GM12864 (cell line): ENCODE results near the gene PEX13.
"Not testable (repeated sequence)": the region's sequence is repeated elsewhere in the genome, so short reads cannot be mapped to it uniquely, and the experiment has no call there.

Experiments used
- DNase-seq: peaks from one replicate; pipeline ENCODE4 v3.0.0-alpha.2; 2011; ENCODE audit warnings: low read depth
- H3K4me3 ChIP-seq: 2 replicates; pipeline ENCODE4 v1.5.1; 2011; ENCODE audit warnings: mild to moderate bottlenecking, low read depth, low read length, control low read depth
- CTCF ChIP-seq: IDR thresholded peaks from 2 replicates; pipeline ENCODE4 v1.5.1; 2011; ENCODE audit warnings: low read depth, mild to moderate bottlenecking, moderate library complexity, low read length, control low read depth, inconsistent platforms; ENCODE audit errors: missing control alignments

The PEX13 gene

GRCh38 chr2:61011678-61012077 lies 5.8 kb upstream of the PEX13 start:
- TF ChIP-seq CTCF: no peak
- DNase-seq: no peak
- no peak overlapping the region for H3K4me3 ChIP-seq

GRCh38 chr2:61012303-61012702 lies 5.2 kb upstream of the PEX13 start:
- DNase-seq, H3K4me3 ChIP-seq: not testable (repeated sequence)

- TF ChIP-seq CTCF: no peak
- DNase-seq: no peak
- H3K4me3 ChIP-seq: no peak overlapping the region
Measured at GRCh38 chr2:61013382-61013781, 4.1 kb upstream of the PEX13 start.

GRCh38 chr2:61014763-61015162 lies 2.8 kb upstream of the PEX13 start:
- H3K4me3 ChIP-seq: no peak overlapping the region
- TF ChIP-seq CTCF: no peak
- no peak for DNase-seq

- no peak for DNase-seq
Measured at GRCh38 chr2:61015976-61016375, 1.5 kb upstream of the PEX13 start.

GRCh38 chr2:61016392-61017002 lies 1.0 kb upstream of the PEX13 start:
- H3K4me3 ChIP-seq: peak overlapping the region; percentile 68
- no peak for DNase-seq
- no peak for TF ChIP-seq CTCF

More at GRCh38 chr2:61015976-61016375, 1.5 kb upstream of the PEX13 start:
- no peak for TF ChIP-seq CTCF
- H3K4me3 ChIP-seq: peak overlapping the region; percentile 68; the same call in 1 of the 2 replicates

- TF ChIP-seq CTCF: no peak
- peak; percentile 59 for DNase-seq
- H3K4me3 ChIP-seq: peak overlapping the region; percentile 68
Measured at GRCh38 chr2:61017003-61017555, 441 bp upstream of the PEX13 start.
